ENCODE results near the gene TMEM115.

TMEM115 gene

GRCh38 chr3:50375258-50375931 is 16.1 kb upstream of the TMEM115 start:
- peak in 1 of 2 experiments; percentile 25 for DNase-seq

- no peak for DNase-seq
Measured at GRCh38 chr3:50374363-50375257, 15.3 kb upstream of the TMEM115 start.

- no peak for DNase-seq
Measured at GRCh38 chr3:50373146-50374051, 14.1 kb upstream of the TMEM115 start.

DNA sequence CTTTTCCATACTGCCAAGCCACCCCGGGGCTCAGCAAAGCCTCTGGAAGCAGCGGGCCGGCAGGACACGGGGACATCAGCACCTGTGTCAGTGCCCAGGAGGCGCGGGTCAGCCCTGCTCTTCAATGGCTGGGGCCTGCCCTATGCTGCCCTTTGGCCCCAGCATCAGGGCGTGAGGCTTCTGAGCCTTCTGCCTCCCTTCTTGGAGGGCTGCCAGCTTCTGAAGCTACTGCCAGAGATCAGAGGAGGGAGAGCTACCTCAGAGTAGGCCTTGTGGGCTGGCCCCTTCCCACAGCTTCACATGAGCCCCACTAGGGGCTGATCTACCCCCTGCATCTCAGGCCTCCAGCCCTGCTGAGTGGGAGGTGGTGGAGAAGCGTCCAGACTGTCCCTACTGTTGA is 13.0 kb upstream of the TMEM115 start:
- no peak for DNase-seq

DNA sequence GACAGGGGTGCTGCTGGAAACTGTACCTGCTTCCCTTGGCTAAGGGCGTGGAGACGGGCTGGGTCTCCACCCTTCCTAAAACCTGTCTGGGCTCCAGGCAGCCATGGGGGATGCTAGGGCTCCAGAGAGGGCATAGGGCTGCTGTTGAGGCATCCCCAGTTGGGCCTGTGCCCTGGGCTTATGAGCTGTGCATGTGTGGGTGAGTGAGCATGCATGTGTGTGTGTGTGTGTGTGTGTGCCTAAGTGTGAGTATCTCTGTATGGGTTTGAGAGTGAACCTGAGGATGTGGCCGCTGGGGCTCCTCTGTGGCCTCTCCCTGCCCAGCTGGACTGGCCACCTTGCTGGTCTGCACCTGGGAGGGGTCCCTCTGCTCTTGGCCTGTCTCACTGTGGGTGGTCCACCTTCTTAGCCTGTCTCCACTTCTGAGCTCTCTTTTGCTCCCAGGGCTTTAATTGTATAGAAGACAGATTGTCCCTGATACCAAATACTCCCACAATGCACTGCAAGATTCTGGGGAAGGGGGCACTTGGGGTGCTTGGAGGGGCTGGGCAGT is 11.9 kb upstream of the TMEM115 start:
- DNase-seq = no peak

GRCh38 chr3:50370594-50370993 is 11.3 kb upstream of the TMEM115 start:
- DNase-seq = peak; percentile 4 to 58

GRCh38 chr3:50369012-50369670 is 9.8 kb upstream of the TMEM115 start:
- no peak for DNase-seq

DNA sequence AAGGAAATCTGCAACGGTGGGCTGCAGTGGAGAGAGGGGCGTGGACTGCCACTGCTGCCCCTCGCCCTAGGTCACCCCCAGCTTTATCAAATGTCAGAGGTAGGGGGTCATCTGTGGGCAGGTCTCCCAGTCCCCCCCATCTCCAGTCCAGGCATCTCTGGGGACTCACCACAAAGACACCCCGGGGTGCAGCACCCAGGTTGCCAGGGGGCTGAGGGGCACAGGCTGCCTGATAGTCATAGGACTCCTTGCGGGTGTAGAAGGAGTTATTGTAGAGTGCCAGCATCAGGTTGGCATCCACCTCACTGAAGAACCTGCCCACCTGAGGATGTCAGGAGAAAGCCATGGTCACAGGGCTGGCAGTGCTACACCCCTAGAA is 6.5 kb upstream of the TMEM115 start:
- DNase-seq = no peak

DNA sequence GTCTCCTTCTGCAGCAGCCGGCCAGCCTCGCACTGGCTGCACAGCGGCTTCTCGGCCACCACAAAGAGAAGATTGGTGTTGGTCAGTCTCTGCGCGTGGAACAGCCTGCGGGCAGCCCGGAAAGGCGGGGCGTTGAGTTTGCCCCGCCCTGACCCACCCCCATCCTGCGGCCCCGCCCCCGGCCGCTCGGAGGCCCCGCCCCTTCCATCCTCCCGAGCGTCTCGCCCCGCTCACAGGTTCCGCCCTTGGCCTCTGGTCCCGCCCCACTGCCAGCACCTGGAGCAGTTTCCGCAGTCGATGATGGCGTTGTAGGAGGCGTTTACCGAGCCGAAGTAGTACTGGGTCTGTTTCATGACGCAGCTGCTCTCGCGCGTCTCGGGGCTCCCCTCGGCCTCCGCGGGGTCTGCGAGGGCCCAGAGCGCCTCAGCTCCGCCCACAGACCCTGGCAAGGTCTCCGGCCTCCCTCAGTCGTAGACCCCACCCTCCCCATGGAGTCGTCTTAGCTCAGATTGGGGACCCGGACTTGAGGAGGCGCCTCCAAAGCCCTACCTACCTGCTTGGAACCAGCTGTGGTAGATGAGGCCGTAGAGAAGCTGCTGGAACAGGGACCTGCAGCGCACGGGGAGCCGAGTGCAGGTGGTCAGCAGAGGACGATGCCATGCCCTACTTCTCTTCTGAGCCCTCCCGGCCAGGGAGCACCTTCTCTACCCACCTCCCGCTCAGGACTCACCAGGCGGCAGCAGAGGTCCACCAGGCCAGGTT is 5.9 kb upstream of the TMEM115 start:
- DNase-seq = peak; percentile 39 to 84

- no peak for DNase-seq
Measured at GRCh38 chr3:50364573-50365079, 5.3 kb upstream of the TMEM115 start.

- no peak for DNase-seq
Measured at GRCh38 chr3:50359760-50360110, 414 bp upstream of the TMEM115 start.

GRCh38 chr3:50358355-50358910 is 888 bp downstream of the TMEM115 start:
- DNase-seq = peak in 1 of 2 experiments; percentile 40

DNA sequence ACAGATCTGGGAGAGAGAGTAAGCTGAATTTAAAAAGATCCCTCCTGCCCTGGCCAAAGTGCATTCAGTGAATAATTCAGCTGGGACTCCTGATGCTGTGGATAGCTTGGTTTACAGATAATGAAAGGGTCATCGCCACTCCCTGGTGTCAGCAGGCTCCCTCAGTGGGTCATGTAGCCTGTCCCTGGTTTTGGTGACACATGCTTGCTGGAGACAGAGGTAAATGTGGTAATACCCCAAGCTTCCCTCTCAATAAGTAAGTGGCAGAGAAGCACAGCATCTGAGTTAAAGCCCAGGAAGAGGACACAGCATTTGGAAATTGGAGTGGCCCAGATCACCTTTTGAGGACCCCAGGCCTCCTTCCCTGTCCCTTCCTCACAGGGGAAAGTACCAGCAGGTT is 1.8 kb downstream of the TMEM115 start:
- DNase-seq = no peak

DNA sequence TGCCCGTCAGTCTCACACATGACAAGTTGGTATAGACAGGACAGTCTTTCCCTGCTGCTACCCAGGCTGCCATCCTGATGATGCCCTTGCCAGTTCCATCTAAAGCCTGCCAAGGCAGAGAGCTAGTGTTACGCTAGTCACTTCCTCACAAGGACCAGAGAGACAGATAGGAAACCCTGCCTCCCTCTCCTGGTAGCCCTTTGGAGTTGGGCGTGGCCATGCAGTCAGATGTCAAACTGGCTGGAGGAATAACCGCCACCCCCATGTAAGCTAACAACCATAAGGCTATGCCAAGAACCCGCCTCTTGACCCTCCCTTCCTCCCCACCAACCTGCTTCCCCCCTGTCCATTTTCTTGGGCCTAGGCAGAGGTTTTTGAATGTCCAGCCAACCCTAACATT is 2.8 kb downstream of the TMEM115 start:
- DNase-seq = peak in 1 of 2 experiments; percentile 39

DNA sequence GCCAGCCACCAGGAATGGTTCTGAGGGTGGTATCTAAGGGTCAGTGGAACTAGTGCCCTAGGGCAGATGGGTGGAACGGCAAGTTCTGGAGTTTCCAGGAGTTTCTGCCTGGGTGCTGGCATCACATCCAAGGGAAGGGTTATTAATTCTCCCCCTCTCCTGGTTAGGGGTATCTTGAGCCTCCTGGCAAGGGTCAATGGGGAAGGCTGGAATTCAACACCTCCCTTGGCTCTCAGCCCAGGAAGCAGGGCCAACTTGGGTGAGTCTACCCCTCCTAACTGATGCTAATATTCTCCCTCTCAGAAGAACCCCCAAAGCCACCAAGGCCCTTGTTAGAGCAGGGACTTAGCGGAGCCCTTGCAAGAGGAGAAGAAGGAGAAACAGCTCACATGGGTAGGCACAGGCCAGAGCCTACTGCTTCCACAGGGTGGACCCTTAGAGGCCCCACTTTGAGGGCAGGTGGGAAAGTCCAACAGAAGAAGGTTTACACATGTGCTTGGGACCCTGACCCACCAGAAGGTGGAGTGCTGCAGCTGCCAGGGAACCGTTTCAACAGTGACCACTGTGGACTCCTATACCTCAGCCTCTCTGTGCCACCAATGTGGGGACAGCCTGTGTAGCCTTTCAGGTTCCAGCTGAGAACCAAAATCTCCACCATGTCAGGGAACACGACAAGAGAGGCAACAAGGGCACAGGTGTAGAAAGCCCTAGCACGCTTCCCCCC is 3.3 kb downstream of the TMEM115 start:
- no peak for DNase-seq

DNA sequence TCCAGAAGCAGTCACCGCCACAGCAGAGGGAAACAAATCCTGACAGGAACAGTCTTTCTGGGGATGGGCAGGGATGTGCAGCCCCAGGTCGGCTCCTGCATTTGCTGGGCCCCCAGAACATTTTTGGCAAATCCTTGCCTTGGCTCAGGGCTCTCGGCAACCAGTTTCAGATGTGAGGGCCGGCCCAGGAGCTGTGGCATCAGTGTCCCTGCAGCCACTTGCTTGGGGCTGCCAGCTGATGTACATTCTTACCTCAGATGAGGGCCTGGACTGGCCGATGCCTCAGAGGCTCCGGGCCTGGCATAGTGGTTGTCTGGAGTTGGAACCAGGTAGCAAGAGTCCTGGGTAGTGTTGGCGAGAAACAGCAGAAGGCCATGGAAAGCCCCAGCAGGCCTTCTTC is 4.5 kb downstream of the TMEM115 start:
- DNase-seq = no peak

- no peak for DNase-seq
Measured at GRCh38 chr3:50354186-50354764, 5.0 kb downstream of the TMEM115 start.

DNA sequence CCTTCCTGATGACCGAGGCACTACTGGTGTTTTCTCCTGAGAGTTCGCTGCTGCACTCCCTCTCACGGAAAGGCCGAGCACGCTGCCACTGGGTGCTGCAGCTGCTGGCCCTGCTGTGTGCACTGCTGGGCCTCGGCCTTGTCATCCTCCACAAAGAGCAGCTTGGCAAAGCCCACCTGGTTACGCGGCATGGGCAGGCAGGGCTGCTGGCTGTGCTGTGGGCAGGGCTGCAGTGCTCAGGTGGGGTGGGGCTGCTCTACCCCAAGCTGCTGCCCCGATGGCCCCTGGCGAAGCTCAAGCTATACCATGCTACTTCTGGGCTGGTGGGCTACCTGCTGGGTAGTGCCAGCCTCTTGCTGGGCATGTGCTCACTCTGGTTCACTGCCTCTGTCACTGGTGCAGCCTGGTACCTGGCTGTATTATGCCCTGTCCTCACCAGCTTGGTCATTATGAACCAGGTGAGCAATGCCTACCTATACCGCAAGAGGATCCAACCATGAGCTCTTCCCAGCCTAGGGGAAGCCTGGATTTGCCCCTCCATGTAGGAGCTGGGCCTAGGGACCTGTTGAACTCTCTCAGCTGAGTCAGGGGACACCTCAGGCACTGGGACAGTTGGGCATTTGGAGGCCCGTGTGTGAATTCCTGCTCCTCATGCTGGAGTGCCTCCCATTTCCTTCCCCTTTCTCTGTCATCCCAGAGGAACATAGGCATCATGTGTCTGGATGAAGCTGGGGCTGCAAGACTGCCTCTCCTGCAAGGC is 5.9 kb downstream of the TMEM115 start:
- no peak for DNase-seq

DNA sequence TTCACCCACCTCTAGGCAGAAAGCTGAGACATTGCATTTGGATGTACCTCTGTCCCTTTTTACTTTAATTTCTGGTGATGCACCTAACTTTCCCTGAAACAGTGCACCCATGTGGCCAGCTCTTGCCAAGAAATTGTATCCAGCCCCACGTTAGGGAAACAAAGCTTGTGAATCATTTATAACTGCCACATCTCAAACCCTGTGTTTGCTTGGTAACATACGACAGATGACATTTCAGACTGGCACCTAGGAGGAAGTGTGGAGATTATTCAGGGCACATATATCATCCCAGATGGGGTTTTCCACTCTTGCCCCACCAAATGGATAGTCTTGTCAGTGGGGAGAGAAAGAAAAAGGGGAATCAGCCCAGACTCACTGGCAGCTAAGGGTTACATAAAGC is 6.5 kb downstream of the TMEM115 start:
- peak; percentile 6 to 33 for DNase-seq
